Peyer's patch (tissue), 4 donors: ENCODE results near the gene SCUBE3. TPM values are rescaled to one million over a fixed set of nuclear protein-coding genes. Genes with fewer than 3 reads are reported as not detected.

Experiments used
- DNase-seq, 3 donors: peaks; one replicate each; pipeline ENCODE4 v3.0.0-alpha.2; 2017 to 2019
- H3K27ac ChIP-seq, 4 donors: fragments of 200-600 bp; sonication (generic); one replicate each; pipeline ENCODE4 v1.5.1; 2016 to 2019
- H3K27me3 ChIP-seq, 2 donors: fragments of 200-600 bp; sonication (generic); one replicate each; pipeline ENCODE4 v1.5.1; 2019
- H3K36me3 ChIP-seq, 3 donors: fragments of 200-600 bp; sonication (generic); one replicate each; pipeline ENCODE4 v1.5.1; 2016 to 2019
- H3K4me1 ChIP-seq, 4 donors: fragments of 200-600 bp; sonication (generic); one replicate each; pipeline ENCODE4 v1.5.1; 2016 to 2019
- H3K4me3 ChIP-seq, 4 donors: fragments of 200-600 bp; sonication (generic); 1 replicate in 3 of 4; 2 replicates in 1 of 4; pipeline ENCODE4 v1.5.1; 2016 to 2019; ENCODE audit warnings: mild to moderate bottlenecking in 1 of 4
- H3K9me3 ChIP-seq, 4 donors: fragments of 200-600 bp; sonication (generic); one replicate each; pipeline ENCODE4 v1.5.1; 2016 to 2019; ENCODE audit warnings: mild to moderate bottlenecking in 1 of 4
- POLR2A ChIP-seq, 2 donors: fragments of 450-650 bp; IDR thresholded peaks; one replicate each; pipeline ENCODE4 v1.5.1; 2017; ENCODE audit warnings: antibody characterized with exemption in 2 of 2, mild to moderate bottlenecking in 2 of 2, moderate library complexity in 2 of 2
- total RNA-seq, 4 donors: library from RNA; depleted of rRNA; stranded (reverse); fragments of >200 nt; gene quantifications; one replicate each; pipeline ENCODE4 v1.1.0, GENCODE V29; 2016
- TF ChIP-seq, protein P1 (sequence below), 6 experiments: fragments of 450-650 bp in 4 of 6; fragments of 200-600 bp in 2 of 6; sonication (generic) in 1 of 6; IDR thresholded peaks; one replicate each; pipeline ENCODE4 v1.5.1; 2017 to 2019; ENCODE audit warnings: antibody characterized with exemption in 6 of 6, mild to moderate bottlenecking in 3 of 6, moderate library complexity in 1 of 6

SCUBE3 gene
- total RNA-seq, 4 donors from 2014 or later, result not detected

DNA sequence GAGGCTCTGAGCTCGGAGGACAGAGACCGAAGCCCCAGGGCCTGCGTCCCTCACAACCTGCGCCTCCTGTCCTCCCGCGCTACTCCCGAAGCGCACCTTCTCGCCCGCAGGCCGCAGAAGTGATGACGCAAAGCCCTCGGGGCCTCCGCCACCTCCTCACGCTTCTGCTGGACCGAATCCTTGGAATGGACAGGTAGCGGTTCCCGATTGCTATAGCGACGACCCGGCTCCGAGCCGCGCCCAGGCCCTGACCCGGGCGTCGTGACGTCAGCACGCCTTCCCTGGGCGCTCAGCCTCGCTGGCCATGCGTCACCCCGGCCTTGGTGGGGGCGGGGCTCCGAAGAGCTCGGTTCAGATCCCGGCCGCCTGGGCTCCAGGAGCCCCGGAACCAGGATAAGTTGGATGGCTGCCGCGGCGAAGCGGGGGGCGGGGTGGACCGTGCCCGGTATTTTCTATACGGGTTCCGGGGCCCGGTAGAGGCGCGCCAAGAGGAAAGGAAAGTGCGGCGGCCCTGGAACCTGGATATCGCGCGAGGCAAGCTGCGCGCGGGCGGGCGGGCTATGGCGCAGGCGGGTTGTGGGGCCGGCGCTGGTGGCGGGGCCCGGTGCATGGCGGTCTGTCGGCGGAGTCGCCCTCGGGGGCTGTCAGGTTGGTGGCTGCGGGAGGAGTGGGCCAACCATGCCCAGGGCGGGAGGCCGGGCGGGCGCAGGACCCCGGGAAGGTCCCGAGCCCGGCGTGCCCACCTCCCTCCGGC is 45.6 kb downstream of the SCUBE3 start, which contains the start of gene ZNF76:
Gene ZNF76 (plus strand): TSS at position 542 of the 754 bp plus-strand sequence. CDS start 21,417 bp downstream, outside the sequence.
- TF ChIP-seq POLR2A (IDR thresholded peaks at IDR 0.05), result peak; percentile 18 to 25
- TF ChIP-seq, protein P1, sequence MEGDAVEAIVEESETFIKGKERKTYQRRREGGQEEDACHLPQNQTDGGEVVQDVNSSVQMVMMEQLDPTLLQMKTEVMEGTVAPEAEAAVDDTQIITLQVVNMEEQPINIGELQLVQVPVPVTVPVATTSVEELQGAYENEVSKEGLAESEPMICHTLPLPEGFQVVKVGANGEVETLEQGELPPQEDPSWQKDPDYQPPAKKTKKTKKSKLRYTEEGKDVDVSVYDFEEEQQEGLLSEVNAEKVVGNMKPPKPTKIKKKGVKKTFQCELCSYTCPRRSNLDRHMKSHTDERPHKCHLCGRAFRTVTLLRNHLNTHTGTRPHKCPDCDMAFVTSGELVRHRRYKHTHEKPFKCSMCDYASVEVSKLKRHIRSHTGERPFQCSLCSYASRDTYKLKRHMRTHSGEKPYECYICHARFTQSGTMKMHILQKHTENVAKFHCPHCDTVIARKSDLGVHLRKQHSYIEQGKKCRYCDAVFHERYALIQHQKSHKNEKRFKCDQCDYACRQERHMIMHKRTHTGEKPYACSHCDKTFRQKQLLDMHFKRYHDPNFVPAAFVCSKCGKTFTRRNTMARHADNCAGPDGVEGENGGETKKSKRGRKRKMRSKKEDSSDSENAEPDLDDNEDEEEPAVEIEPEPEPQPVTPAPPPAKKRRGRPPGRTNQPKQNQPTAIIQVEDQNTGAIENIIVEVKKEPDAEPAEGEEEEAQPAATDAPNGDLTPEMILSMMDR (IDR thresholded peaks at IDR 0.05), result peak in 3 of 6 experiments; percentile 69 to 76 (median 73)
- peak within 1 kb of the TSS; percentile 72 to 96 (median 84) for H3K4me3 ChIP-seq
- H3K36me3 ChIP-seq, result no peaks in the 10 kb centered on the region
- no peaks in the 10 kb centered on the region for H3K9me3 ChIP-seq
- DNase-seq, result peak; percentile 94 to 99 (median 98)
- H3K27me3 ChIP-seq, result no peaks in the 10 kb centered on the region
- peak within 1 kb of the TSS; percentile 92 to 97 (median 95) for H3K27ac ChIP-seq
- H3K4me1 ChIP-seq, result peaks cover 0 to 13% (median 0%) of the 10 kb centered on the region in 4 donors

DNA sequence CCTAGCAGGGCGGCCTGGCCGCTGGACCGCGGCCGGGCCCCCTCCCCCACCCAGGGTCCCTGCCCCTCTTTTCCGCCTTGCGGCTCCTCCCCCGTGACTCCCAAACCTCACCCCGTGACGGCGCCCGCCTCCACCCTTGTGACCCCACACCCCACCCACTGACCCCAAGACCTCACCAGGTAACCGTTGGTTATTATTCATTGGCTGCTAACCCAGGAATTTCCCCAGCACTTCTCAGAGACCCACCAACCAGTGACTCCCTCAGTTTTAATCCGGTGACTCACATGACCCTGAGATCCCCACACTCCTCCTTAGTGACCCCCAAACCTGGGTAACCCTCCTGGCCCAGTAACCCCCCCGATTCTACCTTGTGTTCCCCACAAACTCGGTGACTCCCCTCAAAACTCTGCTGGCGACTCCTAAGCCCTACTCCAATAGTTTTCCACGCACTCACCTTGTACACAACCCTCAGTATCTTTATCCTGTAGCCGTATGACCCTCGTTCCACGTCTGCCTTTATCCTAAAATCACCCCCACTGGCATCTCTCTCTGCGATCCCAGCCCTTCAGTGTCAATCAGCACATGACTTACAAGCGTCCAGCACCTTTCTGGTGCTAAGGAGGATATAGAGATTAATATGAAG is 46.3 kb downstream of the SCUBE3 start:
- Histone ChIP-seq H3K9me3 (no peaks in the 10 kb centered on the region), H3K27ac (peak overlapping the region; percentile 92 to 97 (median 95)), H3K4me1 (peaks cover 0 to 13% (median 0%) of the 10 kb centered on the region in 4 donors), H3K4me3 (peak overlapping the region; percentile 72 to 96 (median 84)), H3K36me3 (no peaks in the 10 kb centered on the region), H3K27me3 (no peaks in the 10 kb centered on the region)
- DNase-seq, result peak; percentile 77 to 87 (median 79)
- TF ChIP-seq, protein P1 (IDR thresholded peaks at IDR 0.05), result no peak
- TF ChIP-seq POLR2A (IDR thresholded peaks at IDR 0.05), result peak in 1 of 2 donors; percentile 1

DNA sequence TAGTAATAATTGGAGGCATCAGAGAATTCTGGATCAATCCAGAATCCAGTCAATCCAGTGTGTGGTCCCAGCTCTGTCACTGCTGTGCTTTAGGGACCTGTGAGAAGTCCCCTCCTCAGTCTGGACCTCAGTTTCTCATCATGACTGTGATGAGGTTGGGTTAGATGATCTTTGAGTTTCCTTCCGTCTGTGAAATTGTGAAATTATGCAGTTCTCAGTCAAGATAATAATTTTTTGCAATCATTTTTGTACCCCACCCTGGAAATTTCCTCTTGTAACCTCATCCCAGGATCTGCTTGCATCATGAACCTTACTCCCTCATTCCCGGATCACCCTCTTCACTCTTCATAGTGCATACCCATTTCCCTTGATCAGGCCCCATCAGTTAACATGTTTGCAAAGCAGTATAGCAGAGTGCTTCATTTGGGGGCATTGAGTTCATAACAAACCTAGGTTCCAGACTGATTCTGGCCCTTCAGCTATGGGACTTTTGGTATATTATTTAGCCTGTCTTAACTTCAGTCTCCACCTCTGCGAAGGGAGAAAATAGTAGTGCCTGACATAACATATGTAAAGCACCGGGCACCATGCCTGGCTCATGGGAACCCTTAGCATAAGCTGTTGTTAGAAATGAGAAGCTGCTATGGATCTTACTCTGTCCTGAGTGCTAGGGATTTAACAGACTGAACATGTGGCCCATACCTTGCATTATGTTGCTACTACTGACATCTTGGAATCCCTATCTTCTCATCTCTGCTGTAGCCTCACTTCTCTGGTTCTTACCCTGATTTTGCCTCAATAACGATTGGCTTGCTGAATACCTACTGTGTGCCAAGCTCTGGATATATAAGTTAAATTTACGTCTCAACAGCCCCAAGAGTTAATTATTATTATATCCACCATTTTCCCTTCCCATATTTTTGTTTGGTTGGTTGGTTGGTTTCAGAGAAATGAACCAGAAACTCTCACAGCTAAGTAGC is 47.1 kb downstream of the SCUBE3 start:
- Histone ChIP-seq H3K27me3 (no peaks in the 10 kb centered on the region), H3K4me3 (peak overlapping the region in 3 of 4 donors; percentile 72 to 93 (median 76)), H3K4me1 (peaks cover 0 to 13% (median 0%) of the 10 kb centered on the region in 4 donors), H3K27ac (peak overlapping the region; percentile 92 to 97 (median 95)), H3K9me3 (no peaks in the 10 kb centered on the region), H3K36me3 (no peaks in the 10 kb centered on the region)
- TF ChIP-seq, protein P1 (IDR thresholded peaks at IDR 0.05), result no peak
- TF ChIP-seq POLR2A (IDR thresholded peaks at IDR 0.05), result no peak
- no peak for DNase-seq

DNA sequence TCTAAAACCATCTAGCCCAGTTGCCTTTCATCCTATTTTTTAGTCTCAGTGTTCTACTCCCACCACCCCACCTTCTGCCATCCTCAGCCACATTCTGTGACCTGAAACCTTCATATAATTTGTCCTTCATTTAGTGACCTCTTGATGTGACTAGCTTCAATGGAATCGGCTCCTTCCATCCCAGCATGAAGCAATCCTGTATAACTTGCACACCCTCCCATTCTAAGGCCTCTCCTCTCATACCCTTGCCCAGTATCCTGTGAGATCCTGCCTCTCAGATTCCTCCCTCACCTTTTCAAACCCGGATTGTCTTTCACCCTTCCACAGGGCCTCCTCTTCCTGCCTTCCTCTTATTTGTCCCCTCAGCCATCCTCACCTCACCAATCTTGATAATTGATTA is 48.8 kb downstream of the SCUBE3 start:
- DNase-seq, result no peak
- Histone ChIP-seq H3K36me3 (no peaks in the 10 kb centered on the region), H3K27ac (no peak overlapping the region), H3K4me3 (no peak overlapping the region), H3K9me3 (no peaks in the 10 kb centered on the region), H3K27me3 (no peaks in the 10 kb centered on the region), H3K4me1 (peaks cover 0 to 13% (median 0%) of the 10 kb centered on the region in 4 donors)
- no peak for TF ChIP-seq POLR2A (IDR thresholded peaks at IDR 0.05)
- TF ChIP-seq, protein P1 (IDR thresholded peaks at IDR 0.05), result no peak
